PC-9 (cell line): ENCODE data around the gene TBC1D22B. TPM values are rescaled to one million over a fixed set of nuclear protein-coding genes. Genes with fewer than 3 reads are reported as not detected.
"Not testable (repeated sequence)": the region's sequence is repeated elsewhere in the genome, so short reads cannot be mapped to it uniquely, and the experiment has no call there.

Source experiments
- BruUV-seq: library from RNA; stranded (reverse); fragments of 400-500 nt; replicated peaks from 2 replicates; lab custom pipeline; 2021; lab: Mats Ljungman, UMichigan
- CTCF ChIA-PET: fragments of 300-600 bp; sonication (Branson Sonifier 250); formaldehyde crosslinking; loops from one replicate; lab custom pipeline; 2022; ENCODE audit warnings: antibody characterized with exemption; lab: Charles Lee
- POLR2A ChIA-PET: fragments of 300-600 bp; sonication (Branson Sonifier 250); formaldehyde crosslinking; loops from one replicate; lab custom pipeline; 2022; ENCODE audit warnings: antibody characterized with exemption; ENCODE audit not compliant: unreplicated experiment; lab: Charles Lee
- DNase-seq, 2 experiments: peaks; one replicate each; pipeline versions ENCODE4 v3.0.0 to v3.0.0-alpha.2; 2015 to 2022; ENCODE audit warnings: mixed read lengths in 1 of 2
- H2AFZ ChIP-seq: fragments of 200-600 bp; sonication (generic); 2 replicates; pipeline ENCODE4 v1.8.1; 2017; ENCODE audit warnings: antibody characterized with exemption
- H3F3A ChIP-seq: fragments of 200-600 bp; sonication (generic); 2 replicates; pipeline ENCODE4 v1.8.1; 2017; ENCODE audit warnings: antibody characterized with exemption, mild to moderate bottlenecking, low read depth; ENCODE audit not compliant: insufficient read depth
- H3K27ac ChIP-seq: fragments of 200-600 bp; sonication (generic); 2 replicates; pipeline ENCODE4 v1.6.1; 2016; ENCODE audit warnings: mixed run types
- H3K27me3 ChIP-seq: fragments of 200-600 bp; sonication (generic); 2 replicates; pipeline ENCODE4 v1.6.1; 2016; ENCODE audit warnings: low read depth, mixed run types; ENCODE audit not compliant: insufficient read depth
- H3K36me3 ChIP-seq: fragments of 200-600 bp; sonication (generic); 2 replicates; pipeline ENCODE4 v1.6.1; 2016; ENCODE audit warnings: low read depth, mixed run types
- H3K4me1 ChIP-seq: fragments of 200-600 bp; sonication (generic); replicated peaks from 2 replicates; pipeline ENCODE4 v1.6.1; 2016; ENCODE audit warnings: mixed run types; ENCODE audit not compliant: insufficient read depth
- H3K4me2 ChIP-seq: fragments of 200-600 bp; sonication (generic); 2 replicates; pipeline ENCODE4 v1.6.1; 2017; ENCODE audit warnings: mixed run types
- H3K4me3 ChIP-seq: fragments of 200-600 bp; sonication (generic); 2 replicates; pipeline ENCODE4 v1.6.1; 2016; ENCODE audit warnings: mixed run types
- H3K79me2 ChIP-seq: fragments of 200-600 bp; sonication (generic); 2 replicates; pipeline ENCODE4 v1.6.1; 2017; ENCODE audit warnings: low read depth, mixed run types
- H3K9me2 ChIP-seq: fragments of 200-600 bp; sonication (generic); 2 replicates; pipeline ENCODE4 v1.8.1; 2017; ENCODE audit warnings: mild to moderate bottlenecking; ENCODE audit not compliant: insufficient read depth
- H3K9me3 ChIP-seq: fragments of 200-600 bp; sonication (generic); 2 replicates; pipeline ENCODE4 v1.8.1; 2016; ENCODE audit warnings: low read depth; ENCODE audit not compliant: insufficient read depth
- H4K20me1 ChIP-seq: fragments of 200-600 bp; sonication (generic); 2 replicates; pipeline ENCODE4 v1.8.1; 2017; ENCODE audit not compliant: insufficient read depth
- EZH2 ChIP-seq: fragments of 200-600 bp; sonication (generic); IDR thresholded peaks from 2 replicates; pipeline ENCODE4 v1.8.0; 2017; ENCODE audit warnings: antibody characterized with exemption, low read depth
- intact Hi-C: fragments of 100-400 bp; cut with micrococcal nuclease; formaldehyde crosslinking; loops from one replicate; pipeline ENCODE4 v1.10.0; 2022; ENCODE audit not compliant: unreplicated experiment
- total RNA-seq: library from RNA; stranded (reverse); gene quantifications from 2 replicates; pipeline ENCODE4 v1.2.3, GENCODE V29; 2021
- TF ChIP-seq, protein P1 (sequence below): fragments of 200-600 bp; sonication (generic); conservative IDR thresholded peaks from 2 replicates; pipeline ENCODE4 v1.6.1; 2017; ENCODE audit warnings: mixed run types, antibody characterized with exemption, mild to moderate bottlenecking, moderate library complexity

The TBC1D22B gene
- total RNA-seq, 1 experiment from 2014 or later: 14.6 TPM

DNA sequence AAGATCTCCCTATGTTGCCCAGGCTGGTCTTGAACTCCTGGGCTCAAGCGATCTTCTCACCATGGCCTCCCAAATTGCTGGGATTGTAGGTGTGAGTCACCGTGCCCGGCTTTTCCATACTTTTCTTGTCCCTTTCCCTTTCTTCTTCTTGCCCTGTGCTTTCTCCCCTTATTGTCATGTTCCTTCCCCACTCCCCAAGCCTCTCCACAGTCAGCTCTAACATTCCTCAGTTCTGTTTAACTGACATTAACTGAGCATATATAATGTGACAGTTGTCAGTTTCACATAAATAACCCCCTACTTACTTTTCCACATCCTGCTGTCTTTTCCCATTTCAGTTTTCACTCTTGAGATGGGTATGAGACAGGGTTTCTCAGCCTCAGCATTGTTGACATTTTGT lies 86.7 kb downstream of the TBC1D22B start:
- no peaks in the 10 kb centered on the region for H3K27me3 ChIP-seq
- H3K27ac ChIP-seq: no peak overlapping the region
- ChIA-PET CTCF (no interaction called here), POLR2A (no interaction called here)
- intact Hi-C loops: no loop called here
- H3K4me3 ChIP-seq: no peak overlapping the region
- no peak overlapping the region for H3K4me2 ChIP-seq
- no peaks in the 10 kb centered on the region for H3K9me2 ChIP-seq
- no peak for DNase-seq
- H2AFZ ChIP-seq: no peak overlapping the region
- no peak for TF ChIP-seq EZH2
- TF ChIP-seq, protein P1, sequence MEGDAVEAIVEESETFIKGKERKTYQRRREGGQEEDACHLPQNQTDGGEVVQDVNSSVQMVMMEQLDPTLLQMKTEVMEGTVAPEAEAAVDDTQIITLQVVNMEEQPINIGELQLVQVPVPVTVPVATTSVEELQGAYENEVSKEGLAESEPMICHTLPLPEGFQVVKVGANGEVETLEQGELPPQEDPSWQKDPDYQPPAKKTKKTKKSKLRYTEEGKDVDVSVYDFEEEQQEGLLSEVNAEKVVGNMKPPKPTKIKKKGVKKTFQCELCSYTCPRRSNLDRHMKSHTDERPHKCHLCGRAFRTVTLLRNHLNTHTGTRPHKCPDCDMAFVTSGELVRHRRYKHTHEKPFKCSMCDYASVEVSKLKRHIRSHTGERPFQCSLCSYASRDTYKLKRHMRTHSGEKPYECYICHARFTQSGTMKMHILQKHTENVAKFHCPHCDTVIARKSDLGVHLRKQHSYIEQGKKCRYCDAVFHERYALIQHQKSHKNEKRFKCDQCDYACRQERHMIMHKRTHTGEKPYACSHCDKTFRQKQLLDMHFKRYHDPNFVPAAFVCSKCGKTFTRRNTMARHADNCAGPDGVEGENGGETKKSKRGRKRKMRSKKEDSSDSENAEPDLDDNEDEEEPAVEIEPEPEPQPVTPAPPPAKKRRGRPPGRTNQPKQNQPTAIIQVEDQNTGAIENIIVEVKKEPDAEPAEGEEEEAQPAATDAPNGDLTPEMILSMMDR: no peak
- no peaks in the 10 kb centered on the region for H3K9me3 ChIP-seq
- BruUV-seq: no TSS peak
- H4K20me1 ChIP-seq: no peaks in the 10 kb centered on the region
- H3K36me3 ChIP-seq: no peaks in the 10 kb centered on the region
- no peaks in the 10 kb centered on the region for H3K4me1 ChIP-seq
- H3K79me2 ChIP-seq: no peaks in the 10 kb centered on the region
- H3F3A ChIP-seq: no peaks in the 10 kb centered on the region

- H3K9me3 ChIP-seq, H3K4me3 ChIP-seq, H3F3A ChIP-seq, H4K20me1 ChIP-seq, H3K4me1 ChIP-seq, H2AFZ ChIP-seq, DNase-seq, BruUV-seq, H3K27me3 ChIP-seq, H3K4me2 ChIP-seq, H3K9me2 ChIP-seq, H3K27ac ChIP-seq, CTCF ChIA-PET, intact Hi-C loops, H3K79me2 ChIP-seq, H3K36me3 ChIP-seq, POLR2A ChIA-PET: not testable (repeated sequence)
Measured at GRCh38 chr6:37345804-37346203, 88.2 kb downstream of the TBC1D22B start.

GRCh38 chr6:37347177-37347576 lies 89.6 kb downstream of the TBC1D22B start:
- ChIA-PET CTCF (no interaction called here), POLR2A (interaction anchor here (0.6 kb wide), 1 partner anchor 12 kb away, joined by 4 read pairs; no protein-coding TSS in a partner anchor)
- Histone ChIP-seq H3K79me2 (no peaks in the 10 kb centered on the region), H3K27me3 (no peaks in the 10 kb centered on the region), H3K4me3 (no peak overlapping the region), H2AFZ (no peak overlapping the region), H3K27ac (no peak overlapping the region), H3K4me1 (no peaks in the 10 kb centered on the region), H3K9me2 (no peaks in the 10 kb centered on the region), H3K9me3 (no peaks in the 10 kb centered on the region), H3F3A (no peaks in the 10 kb centered on the region), H3K36me3 (no peaks in the 10 kb centered on the region), H3K4me2 (no peak overlapping the region), H4K20me1 (no peaks in the 10 kb centered on the region)
- TF ChIP-seq, protein P1: no peak
- no peak for TF ChIP-seq EZH2
- no TSS peak for BruUV-seq
- no peak for DNase-seq
- intact Hi-C loops: no loop called here

- no peaks in the 10 kb centered on the region for H3F3A ChIP-seq
- no peak overlapping the region for H3K4me2 ChIP-seq
- intact Hi-C loops: no loop called here
- H3K27ac ChIP-seq: no peak overlapping the region
- H3K4me1 ChIP-seq: no peaks in the 10 kb centered on the region
- H4K20me1 ChIP-seq: no peaks in the 10 kb centered on the region
- TF ChIP-seq, protein P1: no peak
- TF ChIP-seq EZH2: no peak
- no peaks in the 10 kb centered on the region for H3K9me2 ChIP-seq
- CTCF ChIA-PET: no interaction called here
- H3K36me3 ChIP-seq: no peaks in the 10 kb centered on the region
- no peaks in the 10 kb centered on the region for H3K79me2 ChIP-seq
- DNase-seq: peak in 1 of 2 experiments; percentile 39
- H3K9me3 ChIP-seq: no peaks in the 10 kb centered on the region
- H2AFZ ChIP-seq: no peak overlapping the region
- no peaks in the 10 kb centered on the region for H3K27me3 ChIP-seq
- POLR2A ChIA-PET: interaction anchor here (0.6 kb wide), 1 partner anchor 13 kb away, joined by 4 read pairs; no protein-coding TSS in a partner anchor
- no peak overlapping the region for H3K4me3 ChIP-seq
- BruUV-seq: no TSS peak
Measured at GRCh38 chr6:37347670-37348111, 90.1 kb downstream of the TBC1D22B start.
